ENCODE measurements around the gene ADAMTS6.

- no peak for TF ChIP-seq CTCF (IDR thresholded peaks at IDR 0.05)
- no peak for TF ChIP-seq POLR2AphosphoS5 (IDR thresholded peaks at IDR 0.05)
- TF ChIP-seq POLR2A (IDR thresholded peaks at IDR 0.05): no peak
Measured at GRCh38 chr5:65413822-65414221, 67.9 kb downstream of the ADAMTS6 start.
